H1 (cell line): ENCODE data around the gene SLIT3.

Source experiments
- JUND ChIP-seq: IDR thresholded peaks from 2 replicates; pipeline ENCODE4 v1.6.1; 2011; ENCODE audit warnings: mild to moderate bottlenecking, improper control_type of control experiment, low read length
- POLR2A ChIP-seq, 2 experiments: IDR thresholded peaks; 1 replicate in 1 of 2; 2 replicates in 1 of 2; pipeline ENCODE4 v1.6.1; 2011; ENCODE audit warnings: low read depth in 2 of 2, low read length in 2 of 2, mild to moderate bottlenecking in 2 of 2; ENCODE audit errors: control extremely low read depth in 1 of 2
- SUZ12 ChIP-seq: fragments of 200-600 bp; sonication (generic); IDR thresholded peaks from 2 replicates; pipeline ENCODE4 v1.6.1; 2012; ENCODE audit warnings: mild to moderate bottlenecking, inconsistent platforms, low read length, moderate library complexity, mixed read lengths
- TBP ChIP-seq: IDR thresholded peaks from 2 replicates; pipeline ENCODE4 v1.6.1; 2011; ENCODE audit warnings: low read depth, low read length, improper control_type of control experiment
- TF ChIP-seq, protein P1 (sequence below): IDR thresholded peaks from 2 replicates; pipeline ENCODE4 v1.6.1; 2011; ENCODE audit warnings: low read depth, mild to moderate bottlenecking, low read length; ENCODE audit not compliant: insufficient read depth

DNA sequence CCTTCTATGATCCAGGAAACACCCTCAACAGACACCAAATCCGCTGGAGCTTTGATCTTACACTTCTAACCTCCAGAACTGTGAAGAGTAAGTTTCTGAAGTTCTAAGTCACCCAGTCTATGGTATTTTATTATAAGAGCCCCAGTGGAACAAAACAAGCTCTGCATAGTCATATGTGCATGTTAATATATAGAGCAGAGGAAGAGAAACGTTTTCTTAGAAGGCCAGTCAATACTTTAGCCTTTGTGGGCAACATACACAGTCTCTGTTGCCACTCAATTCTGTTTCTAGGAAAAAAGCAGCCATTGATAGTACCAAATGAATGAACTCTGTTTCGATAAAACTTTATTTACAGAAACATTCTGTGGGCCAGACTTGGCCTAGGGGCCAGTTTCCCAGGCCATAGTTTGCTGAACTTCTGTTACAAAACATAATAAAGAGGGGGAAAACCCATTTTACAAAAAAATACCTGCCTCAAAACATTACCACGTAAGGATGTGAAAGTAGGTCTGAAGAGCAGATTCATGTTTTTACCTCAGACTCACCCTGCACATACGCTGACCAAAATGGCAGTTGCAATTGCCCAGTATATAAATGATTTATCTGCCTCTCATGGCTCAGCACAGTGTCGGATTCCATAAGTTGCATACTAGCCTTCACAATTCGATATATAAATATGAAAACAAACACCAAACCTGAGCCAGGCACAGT lies 350.5 kb downstream of the SLIT3 start:
- TF ChIP-seq POLR2A (IDR thresholded peaks at IDR 0.05; ENCODE audit: control extremely low read depth in 1 of 2, low read depth in 2 of 2, low read length in 2 of 2) (no peak), SUZ12 (no peak), TBP (no peak), JUND (no peak)
- TF ChIP-seq, protein P1, sequence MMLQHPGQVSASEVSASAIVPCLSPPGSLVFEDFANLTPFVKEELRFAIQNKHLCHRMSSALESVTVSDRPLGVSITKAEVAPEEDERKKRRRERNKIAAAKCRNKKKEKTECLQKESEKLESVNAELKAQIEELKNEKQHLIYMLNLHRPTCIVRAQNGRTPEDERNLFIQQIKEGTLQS = no peak
